PC-3 (cell line): ENCODE data around the gene CELF5.

Experiments used
- CTCF ChIP-seq: fragments of 300-600 bp; sonication (generic); conservative IDR thresholded peaks from 2 replicates; pipeline ENCODE4 v1.5.1; 2017; ENCODE audit warnings: antibody characterized with exemption, low read depth, mild to moderate bottlenecking, low read length
- EZH2 ChIP-seq: fragments of 300-600 bp; sonication (generic); IDR thresholded peaks from one replicate; pipeline ENCODE4 v1.6.1; 2017; ENCODE audit warnings: antibody characterized with exemption, mild to moderate bottlenecking, low read length; ENCODE audit not compliant: unreplicated experiment
- EZH2phosphoT487 ChIP-seq: fragments of 300-600 bp; sonication (generic); IDR thresholded peaks from 2 replicates; pipeline ENCODE4 v1.6.1; 2018; ENCODE audit warnings: mild to moderate bottlenecking, antibody characterized with exemption, low read length, borderline replicate concordance

- TF ChIP-seq CTCF (no peak), EZH2 (no peak), EZH2phosphoT487 (no peak)
These were observed 109.2 kb downstream of the CELF5 start for GRCh38 chr19:3333662-3334061.
